Upper lobe of right lung (tissue), 1 donor: ENCODE results near the gene AHDC1. TPM values are rescaled to one million over a fixed set of nuclear protein-coding genes. Genes with fewer than 3 reads are reported as not detected.
A peak's percentile ranks its signal among the peaks of the same experiment; 100 is the strongest.

Experiments
- ATAC-seq: fragments of 200-7000 bp; cut with Tn5 transposase; one replicate; pipeline ENCODE4 v1.9.1; 2020; ENCODE audit warnings: mild to moderate bottlenecking, moderate library complexity
- DNase-seq: peaks from one replicate; pipeline ENCODE4 v3.0.0-alpha.2; 2020
- H3K27ac ChIP-seq: fragments of 200-600 bp; one replicate; pipeline ENCODE4 v1.8.0; 2022
- H3K27me3 ChIP-seq: fragments of 200-600 bp; one replicate; pipeline ENCODE4 v1.8.0; 2022; ENCODE audit warnings: mild to moderate bottlenecking
- H3K36me3 ChIP-seq: fragments of 200-600 bp; one replicate; pipeline ENCODE4 v1.8.0; 2022
- H3K4me1 ChIP-seq: fragments of 200-600 bp; one replicate; pipeline ENCODE4 v1.8.0; 2022
- H3K4me3 ChIP-seq: fragments of 200-600 bp; one replicate; pipeline ENCODE4 v1.8.0; 2022; ENCODE audit warnings: mild to moderate bottlenecking
- H3K9me3 ChIP-seq: fragments of 200-600 bp; one replicate; pipeline ENCODE4 v1.8.0; 2022
- intact Hi-C: fragments of 100-400 bp; cut with DNase I; formaldehyde crosslinking; loops from one replicate; pipeline ENCODE4 v1.11.0; 2022
- total RNA-seq: library from RNA; stranded (reverse); fragmentation: NEBNext Ultra II Directional; extraction: Animal tissue kit (Norgen Biotek cat#: 25700); gene quantifications from one replicate; pipeline ENCODE4 v1.2.1, GENCODE V29; 2021
- TF ChIP-seq, protein P1 (sequence below): fragments of 200-600 bp; IDR thresholded peaks from one replicate; pipeline ENCODE4 v1.8.0; 2022; ENCODE audit warnings: antibody characterized with exemption
- donor health status: DM: no; HTN: yes; CAD: no; lungs with severe emphysema.

The AHDC1 gene
- total RNA-seq, 1 donor from 2014 or later = 34.2 TPM

- Histone ChIP-seq H3K27me3 (no peaks in the 10 kb centered on the region), H3K9me3 (no peaks in the 10 kb centered on the region), H3K4me3 (peak overlapping the region; percentile 50), H3K36me3 (no peaks in the 10 kb centered on the region), H3K4me1 (peaks cover 69% of the 10 kb centered on the region), H3K27ac (peak overlapping the region; percentile 87)
- DNase-seq (peak; percentile 90), ATAC-seq (peak; percentile 73)
- TF ChIP-seq, protein P1, sequence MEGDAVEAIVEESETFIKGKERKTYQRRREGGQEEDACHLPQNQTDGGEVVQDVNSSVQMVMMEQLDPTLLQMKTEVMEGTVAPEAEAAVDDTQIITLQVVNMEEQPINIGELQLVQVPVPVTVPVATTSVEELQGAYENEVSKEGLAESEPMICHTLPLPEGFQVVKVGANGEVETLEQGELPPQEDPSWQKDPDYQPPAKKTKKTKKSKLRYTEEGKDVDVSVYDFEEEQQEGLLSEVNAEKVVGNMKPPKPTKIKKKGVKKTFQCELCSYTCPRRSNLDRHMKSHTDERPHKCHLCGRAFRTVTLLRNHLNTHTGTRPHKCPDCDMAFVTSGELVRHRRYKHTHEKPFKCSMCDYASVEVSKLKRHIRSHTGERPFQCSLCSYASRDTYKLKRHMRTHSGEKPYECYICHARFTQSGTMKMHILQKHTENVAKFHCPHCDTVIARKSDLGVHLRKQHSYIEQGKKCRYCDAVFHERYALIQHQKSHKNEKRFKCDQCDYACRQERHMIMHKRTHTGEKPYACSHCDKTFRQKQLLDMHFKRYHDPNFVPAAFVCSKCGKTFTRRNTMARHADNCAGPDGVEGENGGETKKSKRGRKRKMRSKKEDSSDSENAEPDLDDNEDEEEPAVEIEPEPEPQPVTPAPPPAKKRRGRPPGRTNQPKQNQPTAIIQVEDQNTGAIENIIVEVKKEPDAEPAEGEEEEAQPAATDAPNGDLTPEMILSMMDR = peak; percentile 33
- intact Hi-C loops = no loop called here
Observed at GRCh38 chr1:27574871-27575831, 28.8 kb downstream of the AHDC1 start.

GRCh38 chr1:27574001-27574781 is 29.8 kb downstream of the AHDC1 start:
- no peaks in the 10 kb centered on the region for H3K36me3 ChIP-seq
- intact Hi-C loops = no loop called here
- peaks cover 74% of the 10 kb centered on the region for H3K4me1 ChIP-seq
- no peaks in the 10 kb centered on the region for H3K27me3 ChIP-seq
- DNase-seq (no peak), ATAC-seq (no peak)
- peak overlapping the region; percentile 50 for H3K4me3 ChIP-seq
- TF ChIP-seq, protein P1 = no peak
- no peaks in the 10 kb centered on the region for H3K9me3 ChIP-seq
- H3K27ac ChIP-seq = peak overlapping the region; percentile 87

DNA sequence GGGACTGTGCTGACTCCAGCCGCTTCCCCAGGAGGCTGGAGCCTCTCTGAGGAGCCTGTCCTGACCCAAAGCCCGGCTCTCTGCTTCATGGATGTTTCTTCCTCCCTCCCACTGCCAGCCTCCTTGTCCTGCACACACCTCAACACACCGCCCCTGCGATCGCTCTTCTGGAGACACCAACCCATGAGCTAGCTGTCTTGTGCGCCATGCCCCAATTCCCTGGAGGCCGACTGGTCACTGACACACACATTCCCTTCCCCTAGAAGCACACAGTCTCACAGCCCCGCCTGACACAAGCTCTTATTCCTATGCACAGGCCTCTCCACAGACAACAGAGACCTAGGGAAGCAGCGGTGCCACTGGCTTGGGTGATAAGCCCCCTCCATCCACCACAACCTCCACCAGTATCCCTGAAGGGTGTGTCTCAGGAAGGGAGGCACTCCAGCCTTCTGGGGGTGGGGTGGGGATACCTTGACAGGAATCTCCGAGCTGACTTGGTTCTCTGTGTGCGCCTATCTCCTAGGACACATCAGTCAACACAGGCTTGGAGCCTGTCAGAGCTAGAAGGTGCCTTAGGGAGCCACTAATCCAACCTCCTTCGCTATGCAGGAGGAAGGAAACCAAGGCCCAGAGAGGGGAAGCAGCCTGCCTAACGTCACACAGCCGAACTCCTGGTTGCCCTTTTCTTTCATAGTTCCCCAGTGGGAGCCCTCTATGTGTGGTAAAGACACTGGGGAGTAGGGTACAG is 31.1 kb downstream of the AHDC1 start:
- DNase-seq (no peak), ATAC-seq (no peak)
- TF ChIP-seq, protein P1 = no peak
- H3K27me3 ChIP-seq = no peaks in the 10 kb centered on the region
- no peak overlapping the region for H3K4me3 ChIP-seq
- peaks cover 83% of the 10 kb centered on the region for H3K4me1 ChIP-seq
- intact Hi-C loops = no loop called here
- no peaks in the 10 kb centered on the region for H3K9me3 ChIP-seq
- no peaks in the 10 kb centered on the region for H3K36me3 ChIP-seq
- H3K27ac ChIP-seq = peak overlapping the region; percentile 68

- Histone ChIP-seq H3K27ac (peak overlapping the region; percentile 68), H3K4me3 (no peak overlapping the region), H3K9me3 (no peaks in the 10 kb centered on the region), H3K4me1 (peaks cover 84% of the 10 kb centered on the region), H3K27me3 (no peaks in the 10 kb centered on the region), H3K36me3 (no peaks in the 10 kb centered on the region)
- intact Hi-C loops = no loop called here
- TF ChIP-seq, protein P1 = no peak
- ATAC-seq = no peak
- no peak for DNase-seq
Observed at GRCh38 chr1:27572019-27572678, 31.8 kb downstream of the AHDC1 start.
